ENCODE measurements around the gene SPEM3. TPM values are rescaled to one million over a fixed set of nuclear protein-coding genes. Genes with fewer than 3 reads are reported as not detected.
"Not testable (repeated sequence)": the region's sequence is repeated elsewhere in the genome, so short reads cannot be mapped to it uniquely, and the experiment has no call there.

Gene SPEM3
- total RNA-seq, 1 donor from 2014 or later, result not detected

DNA sequence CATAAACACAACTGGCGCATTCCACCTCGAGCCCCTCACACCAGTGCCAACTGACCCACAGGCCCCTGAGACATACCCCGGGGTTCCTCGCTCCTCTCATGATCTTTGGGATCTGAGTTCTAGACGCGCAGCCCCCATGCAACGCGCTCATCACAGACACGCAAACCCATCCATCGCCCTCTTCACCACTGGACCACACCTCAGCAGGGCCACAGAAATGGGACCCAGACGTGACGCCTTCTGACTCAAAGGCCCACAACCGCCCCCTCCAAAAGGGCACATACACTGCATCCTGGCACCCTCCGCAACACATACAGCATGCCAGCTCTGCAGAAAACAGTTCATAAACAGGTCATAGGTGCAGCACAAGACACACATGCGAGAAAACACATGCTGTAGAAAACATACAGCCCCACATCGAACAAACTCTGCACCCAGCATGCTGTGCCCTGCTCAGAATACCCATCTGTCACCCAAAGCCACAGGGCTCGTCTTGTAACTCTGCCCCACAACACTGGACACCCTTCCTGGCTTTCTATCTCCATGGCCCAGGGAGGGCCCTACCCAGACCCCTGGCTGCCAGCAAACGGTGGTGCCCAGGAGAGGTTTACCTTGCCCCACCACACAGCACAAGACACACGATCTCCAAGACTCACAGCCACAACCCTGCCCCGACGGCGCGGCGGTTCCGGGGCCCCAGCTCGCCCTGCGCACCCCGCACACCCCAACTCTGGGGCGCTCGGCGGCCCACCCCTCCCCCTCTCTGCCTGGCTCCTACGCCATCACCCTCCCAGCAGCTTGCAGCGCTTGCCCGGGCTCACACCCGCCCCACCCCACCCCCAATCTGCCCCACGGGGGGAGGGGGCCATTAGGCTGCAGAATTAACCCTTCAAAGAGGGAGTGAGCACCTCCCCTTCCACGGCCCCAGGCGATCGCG is 49.9 kb downstream of the SPEM3 start:
- DNase-seq (ENCODE audit: extremely low spot score, unreplicated experiment), result no peak
- Mint-ChIP-seq H3K36me3 (ENCODE audit: unreplicated experiment) (peaks cover 4% of the 10 kb centered on the region), H3K4me3 (ENCODE audit: unreplicated experiment) (peak overlapping the region; percentile 79), H3K27me3 (ENCODE audit: unreplicated experiment) (no peaks in the 10 kb centered on the region), H3K27ac (ENCODE audit: unreplicated experiment) (peak overlapping the region; percentile 92), H3K4me1 (ENCODE audit: unreplicated experiment) (peaks cover 57% of the 10 kb centered on the region), H3K9me3 (ENCODE audit: unreplicated experiment) (no peaks in the 10 kb centered on the region)
- TF ChIP-seq, protein P1, sequence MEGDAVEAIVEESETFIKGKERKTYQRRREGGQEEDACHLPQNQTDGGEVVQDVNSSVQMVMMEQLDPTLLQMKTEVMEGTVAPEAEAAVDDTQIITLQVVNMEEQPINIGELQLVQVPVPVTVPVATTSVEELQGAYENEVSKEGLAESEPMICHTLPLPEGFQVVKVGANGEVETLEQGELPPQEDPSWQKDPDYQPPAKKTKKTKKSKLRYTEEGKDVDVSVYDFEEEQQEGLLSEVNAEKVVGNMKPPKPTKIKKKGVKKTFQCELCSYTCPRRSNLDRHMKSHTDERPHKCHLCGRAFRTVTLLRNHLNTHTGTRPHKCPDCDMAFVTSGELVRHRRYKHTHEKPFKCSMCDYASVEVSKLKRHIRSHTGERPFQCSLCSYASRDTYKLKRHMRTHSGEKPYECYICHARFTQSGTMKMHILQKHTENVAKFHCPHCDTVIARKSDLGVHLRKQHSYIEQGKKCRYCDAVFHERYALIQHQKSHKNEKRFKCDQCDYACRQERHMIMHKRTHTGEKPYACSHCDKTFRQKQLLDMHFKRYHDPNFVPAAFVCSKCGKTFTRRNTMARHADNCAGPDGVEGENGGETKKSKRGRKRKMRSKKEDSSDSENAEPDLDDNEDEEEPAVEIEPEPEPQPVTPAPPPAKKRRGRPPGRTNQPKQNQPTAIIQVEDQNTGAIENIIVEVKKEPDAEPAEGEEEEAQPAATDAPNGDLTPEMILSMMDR (IDR thresholded peaks at IDR 0.05), result no peak

DNA sequence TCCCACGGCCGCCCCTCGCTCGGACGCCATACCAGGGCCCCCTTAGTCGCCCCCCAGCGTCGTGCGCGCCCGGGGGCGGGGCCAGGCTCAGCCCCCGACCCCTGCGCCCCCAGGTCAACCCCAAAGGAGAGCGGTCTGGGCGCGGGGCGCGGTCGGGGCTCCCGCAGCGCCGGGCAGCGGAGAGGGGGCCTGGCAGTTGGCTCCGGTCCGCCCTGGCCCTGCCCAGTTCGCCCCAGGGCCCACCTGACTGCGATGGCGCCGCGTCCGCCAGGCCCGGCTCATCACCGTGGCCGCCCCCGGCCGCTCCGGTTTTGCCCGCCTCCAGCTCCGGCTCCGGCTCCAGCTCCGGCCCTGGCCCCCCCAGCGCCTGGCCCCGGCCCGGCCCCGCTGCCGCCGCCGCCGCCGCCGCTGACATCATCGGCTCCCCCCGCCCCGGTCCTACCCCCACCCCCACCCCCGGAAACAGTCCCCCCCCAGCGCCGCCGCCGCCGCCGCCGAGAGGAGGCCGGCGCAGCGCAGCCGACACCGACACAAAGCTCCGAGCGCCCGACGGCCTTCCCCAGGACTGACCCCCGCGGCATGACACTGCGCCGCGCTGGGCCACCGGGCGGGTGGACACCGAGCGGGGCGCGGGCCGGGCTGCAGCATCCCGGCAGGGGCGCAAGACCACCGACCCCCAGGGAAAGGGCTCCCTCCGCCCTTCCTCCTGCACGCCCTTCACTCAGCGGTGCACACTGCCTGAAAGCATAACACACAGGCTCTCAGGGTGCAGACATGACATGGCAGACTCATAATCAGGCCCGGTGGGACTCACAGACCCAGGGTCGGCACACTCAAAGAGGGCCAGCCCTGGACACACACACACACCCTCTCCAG is 50.8 kb downstream of the SPEM3 start, which contains the start of gene ZBTB4:
ZBTB4 (minus strand) TSS at position 419 of the 876 bp plus-strand sequence. CDS start 12,830 bp downstream, outside the sequence.
- no peak for DNase-seq (ENCODE audit: extremely low spot score, unreplicated experiment)
- Mint-ChIP-seq H3K36me3 (ENCODE audit: unreplicated experiment) (peaks cover 4% of the 10 kb centered on the region), H3K27ac (ENCODE audit: unreplicated experiment) (peak within 1 kb of the TSS; percentile 95), H3K4me3 (ENCODE audit: unreplicated experiment) (peak within 1 kb of the TSS; percentile 84), H3K9me3 (ENCODE audit: unreplicated experiment) (no peaks in the 10 kb centered on the region), H3K27me3 (ENCODE audit: unreplicated experiment) (no peaks in the 10 kb centered on the region), H3K4me1 (ENCODE audit: unreplicated experiment) (peaks cover 58% of the 10 kb centered on the region)
- TF ChIP-seq, protein P1 (IDR thresholded peaks at IDR 0.05), result no peak

DNA sequence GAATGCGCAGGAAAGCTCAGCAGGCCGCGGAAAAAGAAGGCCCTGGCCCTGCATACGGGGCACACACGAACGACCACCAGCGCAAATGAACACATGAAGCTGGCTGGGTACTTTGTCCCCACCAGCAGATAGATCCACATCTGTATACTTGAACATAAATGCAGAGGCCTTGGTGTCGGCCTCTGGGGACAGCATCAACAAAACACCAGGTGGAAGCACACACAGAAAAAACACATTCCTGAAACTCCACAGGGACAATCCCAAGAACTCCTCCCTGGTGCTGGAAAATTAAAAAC is 51.4 kb downstream of the SPEM3 start:
- Mint-ChIP-seq H3K27ac (ENCODE audit: unreplicated experiment) (peak overlapping the region; percentile 95), H3K4me3 (ENCODE audit: unreplicated experiment) (peak overlapping the region; percentile 84), H3K4me1 (ENCODE audit: unreplicated experiment) (peaks cover 61% of the 10 kb centered on the region), H3K36me3 (ENCODE audit: unreplicated experiment) (peaks cover 4% of the 10 kb centered on the region), H3K27me3 (ENCODE audit: unreplicated experiment) (no peaks in the 10 kb centered on the region), H3K9me3 (ENCODE audit: unreplicated experiment) (no peaks in the 10 kb centered on the region)
- DNase-seq (ENCODE audit: extremely low spot score, unreplicated experiment), result no peak
- TF ChIP-seq, protein P1 (IDR thresholded peaks at IDR 0.05), result no peak

DNA sequence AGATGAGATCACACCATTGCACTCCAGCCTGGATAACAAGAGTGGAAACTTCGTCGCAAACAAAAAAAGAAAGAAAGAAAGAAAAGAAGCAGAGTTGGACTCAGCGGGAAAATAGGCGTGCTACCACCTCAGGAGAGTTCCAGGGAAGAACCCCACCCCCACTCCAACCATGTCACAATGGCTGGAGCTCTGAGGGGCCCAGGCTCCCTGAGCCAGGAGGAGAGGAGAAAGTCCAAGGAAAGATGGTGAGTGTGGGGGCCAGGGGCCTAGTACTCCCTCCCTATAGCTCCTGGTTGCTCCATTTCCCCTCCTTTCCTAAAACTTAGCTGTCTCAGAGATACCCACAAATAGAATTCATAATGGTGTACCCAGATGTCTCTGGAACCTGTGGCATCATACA is 52.6 kb downstream of the SPEM3 start, which contains the start of gene SLC35G6:
SLC35G6 (plus strand) TSS at position 172 of the 400 bp plus-strand sequence; CDS start at position 243, 71 bp downstream.
- H3K4me1 Mint-ChIP-seq (ENCODE audit: unreplicated experiment), result peaks cover 63% of the 10 kb centered on the region
- DNase-seq (ENCODE audit: extremely low spot score, unreplicated experiment); H3K36me3 Mint-ChIP-seq (ENCODE audit: unreplicated experiment): not testable (repeated sequence)

GRCh38 chr17:7481842-7482741 is 53.4 kb downstream of the SPEM3 start:
- H3K27ac Mint-ChIP-seq (ENCODE audit: unreplicated experiment), result peak overlapping the region; percentile 100
- DNase-seq (ENCODE audit: extremely low spot score, unreplicated experiment); H3K27me3 Mint-ChIP-seq (ENCODE audit: unreplicated experiment); H3K9me3 Mint-ChIP-seq (ENCODE audit: unreplicated experiment); H3K36me3 Mint-ChIP-seq (ENCODE audit: unreplicated experiment): not testable (repeated sequence)
- peaks cover 63% of the 10 kb centered on the region for H3K4me1 Mint-ChIP-seq (ENCODE audit: unreplicated experiment)
- peak overlapping the region; percentile 91 for H3K4me3 Mint-ChIP-seq (ENCODE audit: unreplicated experiment)

More for the DNA sequence above, 52.6 kb downstream of the SPEM3 start, which contains the start of gene SLC35G6:
- H3K9me3 Mint-ChIP-seq (ENCODE audit: unreplicated experiment); H3K27me3 Mint-ChIP-seq (ENCODE audit: unreplicated experiment): not testable (repeated sequence)
- H3K27ac Mint-ChIP-seq (ENCODE audit: unreplicated experiment), result peak within 1 kb of the TSS; percentile 100
- peak within 1 kb of the TSS; percentile 84 for H3K4me3 Mint-ChIP-seq (ENCODE audit: unreplicated experiment)

Other genes with a start within 250 kb of the SPEM3 start
- 1.6 and 2.4 TPM in 2 replicates for gene ASGR1, start 249.5 kb upstream of the SPEM3 start, total RNA-seq
- 32.6 and 38.5 TPM in 2 replicates for gene DLG4, start 209.0 kb upstream of the SPEM3 start, total RNA-seq
- gene ACADVL, start 208.9 kb upstream of the SPEM3 start, total RNA-seq, result 302 and 354 TPM in 2 replicates
- 87.7 and 99.7 TPM in 2 replicates for gene DVL2, start 194.3 kb upstream of the SPEM3 start, total RNA-seq
- 51.6 and 54.7 TPM in 2 replicates for gene PHF23, start 189.4 kb upstream of the SPEM3 start, total RNA-seq
- 642 TPM in 2 replicates for gene GABARAP, start 186.4 kb upstream of the SPEM3 start, total RNA-seq
- gene CTDNEP1, start 177.1 kb upstream of the SPEM3 start, total RNA-seq, result 145 and 151 TPM in 2 replicates
- 30.2 and 37.6 TPM in 2 replicates for gene ELP5, start 176.6 kb upstream of the SPEM3 start, total RNA-seq
- gene CLDN7, start 166.4 kb upstream of the SPEM3 start, total RNA-seq, result 0.27 and 0.89 TPM in 2 replicates
- gene SLC2A4, start 147.1 kb upstream of the SPEM3 start, total RNA-seq, result 0.59 and 0.63 TPM in 2 replicates
- gene YBX2, start 134.2 kb upstream of the SPEM3 start, total RNA-seq, result 0.40 TPM in 1 of 2 replicates, not detected in the other
- gene EIF5A, start 121.2 kb upstream of the SPEM3 start, total RNA-seq, result 352 and 359 TPM in 2 replicates
- gene GPS2, start 113.5 kb upstream of the SPEM3 start, total RNA-seq, result 54.9 and 61.9 TPM in 2 replicates
- gene NEURL4, start 99.5 kb upstream of the SPEM3 start, total RNA-seq, result 38.0 and 45.1 TPM in 2 replicates
- gene ACAP1, start 92.3 kb upstream of the SPEM3 start, total RNA-seq, result 2.0 and 4.2 TPM in 2 replicates
- 12.7 and 13.3 TPM in 2 replicates for gene KCTD11, start 76.7 kb upstream of the SPEM3 start, total RNA-seq
- gene TMEM95, start 73.7 kb upstream of the SPEM3 start, total RNA-seq, result not detected in 2 replicates
- gene TNK1, start 47.8 kb upstream of the SPEM3 start, total RNA-seq, result not detected in 2 replicates
- 73.9 and 81.4 TPM in 2 replicates for gene PLSCR3, start 34.3 kb upstream of the SPEM3 start, total RNA-seq
- 40.7 and 45.9 TPM in 2 replicates for gene TMEM256, start 24.8 kb upstream of the SPEM3 start, total RNA-seq
- 53.8 and 56.8 TPM in 2 replicates for gene NLGN2, start 21.0 kb upstream of the SPEM3 start, total RNA-seq
- gene SPEM1, start 8.5 kb upstream of the SPEM3 start, total RNA-seq, result not detected in 2 replicates
- gene SPEM2, start 3.2 kb upstream of the SPEM3 start, total RNA-seq, result not detected in 2 replicates
- gene TMEM102, start 6.6 kb downstream of the SPEM3 start, total RNA-seq, result 6.4 and 6.7 TPM in 2 replicates
- gene FGF11, start 10.7 kb downstream of the SPEM3 start, total RNA-seq, result 1.3 and 1.5 TPM in 2 replicates
- gene CHRNB1, start 16.2 kb downstream of the SPEM3 start, total RNA-seq, result 9.3 and 11.0 TPM in 2 replicates
- gene ZBTB4, start 50.8 kb downstream of the SPEM3 start, total RNA-seq, result 47.9 and 49.7 TPM in 2 replicates
- gene SLC35G6, start 52.6 kb downstream of the SPEM3 start, total RNA-seq, result not detected in 2 replicates
- 148 and 149 TPM in 2 replicates for gene POLR2A, start 55.5 kb downstream of the SPEM3 start, total RNA-seq
- 14.6 and 15.0 TPM in 2 replicates for gene TNFSF12, start 120.2 kb downstream of the SPEM3 start, total RNA-seq
- 1.3 and 1.5 TPM in 2 replicates for gene TNFSF13, start 129.9 kb downstream of the SPEM3 start, total RNA-seq
- gene SENP3, start 133.1 kb downstream of the SPEM3 start, total RNA-seq, result 52.5 and 53.7 TPM in 2 replicates
- gene CD68, start 150.8 kb downstream of the SPEM3 start, total RNA-seq, result 1.1 TPM in 2 replicates
- gene MPDU1, start 155.0 kb downstream of the SPEM3 start, total RNA-seq, result 34.2 and 42.2 TPM in 2 replicates
- 0.78 TPM in 2 replicates for gene SOX15, start 161.2 kb downstream of the SPEM3 start, total RNA-seq
- gene FXR2, start 186.0 kb downstream of the SPEM3 start, total RNA-seq, result 48.7 and 50.7 TPM in 2 replicates
- gene SAT2, start 199.0 kb downstream of the SPEM3 start, total RNA-seq, result 134 and 135 TPM in 2 replicates
- gene SHBG, start 201.3 kb downstream of the SPEM3 start, total RNA-seq, result 0.97 and 1.4 TPM in 2 replicates
- gene ATP1B2, start 222.1 kb downstream of the SPEM3 start, total RNA-seq, result 2.4 and 3.0 TPM in 2 replicates